Neural cell (in vitro differentiated cells): ENCODE measurements around the gene NOS1AP. TPM values are rescaled to one million over a fixed set of nuclear protein-coding genes. Genes with fewer than 3 reads are reported as not detected.

ENCODE experiments used
- H2AFZ ChIP-seq: fragments of 200-600, 300-800 bp; sonication (generic), shearing (Covaris generic); 2 replicates; pipeline ENCODE4 v1.6.0; 2014; ENCODE audit warnings: low read depth, mild to moderate bottlenecking, antibody characterized with exemption, low read length, moderate library complexity
- H3F3A ChIP-seq: fragments of 200-600 bp; shearing (Covaris generic); 2 replicates; pipeline ENCODE4 v1.6.1; 2016; ENCODE audit warnings: mild to moderate bottlenecking, moderate library complexity, mixed read lengths, antibody characterized with exemption, low read length; ENCODE audit not compliant: insufficient read depth, poor library complexity, severe bottlenecking
- H3K27ac ChIP-seq: fragments of 200-600, 300-800 bp; sonication (generic), shearing (Covaris generic); 2 replicates; pipeline ENCODE4 v1.5.1; 2014; ENCODE audit warnings: mild to moderate bottlenecking, low read length, moderate library complexity
- H3K27me3 ChIP-seq: fragments of 300-800, 200-600 bp; sonication (generic), shearing (Covaris generic); 2 replicates; pipeline ENCODE4 v1.6.0; 2014; ENCODE audit warnings: mild to moderate bottlenecking, low read depth, low read length, moderate library complexity; ENCODE audit not compliant: insufficient read depth
- H3K36me3 ChIP-seq: fragments of 300-800, 200-600 bp; sonication (generic), shearing (Covaris generic); 2 replicates; pipeline ENCODE4 v1.5.1; 2014; ENCODE audit warnings: mild to moderate bottlenecking, antibody characterized with exemption, low read length, moderate library complexity; ENCODE audit not compliant: insufficient read depth
- H3K4me2 ChIP-seq: fragments of 300-800, 200-600 bp; sonication (generic), shearing (Covaris generic); 2 replicates; pipeline ENCODE4 v1.6.0; 2014; ENCODE audit warnings: mild to moderate bottlenecking, low read length
- H3K4me3 ChIP-seq: fragments of 300-800, 200-600 bp; sonication (generic), shearing (Covaris generic); 2 replicates; pipeline ENCODE4 v1.5.1; 2014; ENCODE audit warnings: mild to moderate bottlenecking, low read length, moderate library complexity
- H3K79me2 ChIP-seq: fragments of 200-600 bp; shearing (Covaris generic); replicated peaks from 2 replicates; pipeline ENCODE4 v1.6.0; 2014; ENCODE audit warnings: mild to moderate bottlenecking, low read length, moderate library complexity; ENCODE audit not compliant: insufficient read depth
- H3K9ac ChIP-seq: fragments of 300-800, 200-600 bp; sonication (generic), shearing (Covaris generic); 2 replicates; pipeline ENCODE4 v1.6.1; 2016; ENCODE audit warnings: mild to moderate bottlenecking, low read length, mixed read lengths
- H3K9me2 ChIP-seq: fragments of 200-600 bp; shearing (Covaris generic); 2 replicates; pipeline ENCODE4 v1.6.1; 2016; ENCODE audit warnings: mild to moderate bottlenecking, low read length, mixed read lengths; ENCODE audit not compliant: insufficient read depth
- H3K9me3 ChIP-seq: fragments of 200-600, 300-800 bp; sonication (generic), shearing (Covaris generic); 2 replicates; pipeline ENCODE4 v1.6.1; 2016; ENCODE audit warnings: mild to moderate bottlenecking, mixed run types, low read length, moderate library complexity, mixed read lengths
- H4K20me1 ChIP-seq: fragments of 200-600 bp; shearing (Covaris generic); 2 replicates; pipeline ENCODE4 v1.6.1; 2016; ENCODE audit warnings: mild to moderate bottlenecking, mixed run types; ENCODE audit not compliant: insufficient read depth
- CTCF ChIP-seq: fragments of 450-650 bp; IDR thresholded peaks from 2 replicates; pipeline ENCODE4 v1.5.1; 2014; ENCODE audit warnings: antibody characterized with exemption, mild to moderate bottlenecking, moderate library complexity; ENCODE audit not compliant: poor library complexity, severe bottlenecking
- EP300 ChIP-seq: fragments of 450-650 bp; conservative IDR thresholded peaks from 2 replicates; pipeline ENCODE4 v1.6.1; 2014; ENCODE audit warnings: antibody characterized with exemption, mild to moderate bottlenecking, moderate library complexity; ENCODE audit not compliant: poor library complexity, severe bottlenecking
- EZH2 ChIP-seq: fragments of 200-600, 300-800 bp; shearing (Covaris generic), sonication (generic); IDR thresholded peaks from 2 replicates; pipeline ENCODE4 v1.6.1; 2014; ENCODE audit warnings: antibody characterized with exemption, low read length, borderline replicate concordance, mild to moderate bottlenecking; ENCODE audit not compliant: insufficient read depth, poor library complexity, severe bottlenecking
- MXI1 ChIP-seq: fragments of 450-650 bp; conservative IDR thresholded peaks from 2 replicates; pipeline ENCODE4 v1.6.1; 2014; ENCODE audit warnings: antibody characterized with exemption, mild to moderate bottlenecking; ENCODE audit not compliant: poor library complexity, severe bottlenecking
- POLR2AphosphoS5 ChIP-seq: IDR thresholded peaks from 2 replicates; pipeline ENCODE4 v1.6.1; 2012
- RAD21 ChIP-seq: fragments of 450-650 bp; conservative IDR thresholded peaks from 2 replicates; pipeline ENCODE4 v1.6.1; 2014; ENCODE audit warnings: antibody characterized with exemption, mild to moderate bottlenecking, moderate library complexity
- REST ChIP-seq: IDR thresholded peaks from 2 replicates; pipeline ENCODE4 v1.6.1; 2012; ENCODE audit warnings: borderline replicate concordance
- SMC3 ChIP-seq: fragments of 450-650 bp; conservative IDR thresholded peaks from 2 replicates; pipeline ENCODE4 v1.6.1; 2014; ENCODE audit warnings: antibody characterized with exemption, mild to moderate bottlenecking, moderate library complexity; ENCODE audit not compliant: poor library complexity
- TAF1 ChIP-seq: IDR thresholded peaks from 2 replicates; pipeline ENCODE4 v1.6.1; 2012; ENCODE audit warnings: low read depth
- polyA plus RNA-seq: library from polyadenylated mRNA; depleted of rRNA; stranded (reverse); fragments of >200 nt; gene quantifications from 2 replicates; pipeline ENCODE4 v1.2.3, GENCODE V29; 2014

NOS1AP gene
- polyA plus RNA-seq, 1 donor from 2014 or later = 5.3 TPM

- no peaks in the 10 kb centered on the region for H3K9me2 ChIP-seq
- H3K27ac ChIP-seq = no peak overlapping the region
- H3K4me3 ChIP-seq = no peak overlapping the region
- TF ChIP-seq REST = no peak
- TF ChIP-seq EP300 = no peak
- no peak for TF ChIP-seq POLR2AphosphoS5
- no peak for TF ChIP-seq TAF1
- no peak for TF ChIP-seq RAD21
- TF ChIP-seq EZH2 = no peak
- no peak for TF ChIP-seq SMC3
- TF ChIP-seq MXI1 = no peak
- no peak for TF ChIP-seq CTCF
- H3K9me3 ChIP-seq = no peaks in the 10 kb centered on the region
- H3K27me3 ChIP-seq = no peaks in the 10 kb centered on the region
- H3K9ac ChIP-seq = no peak overlapping the region
- no peaks in the 10 kb centered on the region for H3K36me3 ChIP-seq
- H3K79me2 ChIP-seq = no peaks in the 10 kb centered on the region
- H3F3A ChIP-seq = no peaks in the 10 kb centered on the region
- no peaks in the 10 kb centered on the region for H4K20me1 ChIP-seq
- H3K4me2 ChIP-seq = no peak overlapping the region
- no peak overlapping the region for H2AFZ ChIP-seq
Observed at GRCh38 chr1:162294015-162294414, 224.5 kb downstream of the NOS1AP start.

- TF ChIP-seq TAF1 = no peak
- TF ChIP-seq RAD21 = no peak
- TF ChIP-seq MXI1 = no peak
- no peak for TF ChIP-seq EP300
- TF ChIP-seq EZH2 = no peak
- TF ChIP-seq POLR2AphosphoS5 = no peak
- no peak for TF ChIP-seq REST
- no peak for TF ChIP-seq SMC3
- no peak for TF ChIP-seq CTCF
- H3K79me2 ChIP-seq = no peaks in the 10 kb centered on the region
- H3K27me3 ChIP-seq = no peaks in the 10 kb centered on the region
- no peak overlapping the region for H3K27ac ChIP-seq
- no peak overlapping the region for H3K4me2 ChIP-seq
- H3K4me3 ChIP-seq = no peak overlapping the region
- no peaks in the 10 kb centered on the region for H3K36me3 ChIP-seq
- H2AFZ ChIP-seq = no peak overlapping the region
- no peaks in the 10 kb centered on the region for H3F3A ChIP-seq
- H3K9me3 ChIP-seq = no peaks in the 10 kb centered on the region
- H3K9ac ChIP-seq = no peak overlapping the region
- no peaks in the 10 kb centered on the region for H3K9me2 ChIP-seq
- no peaks in the 10 kb centered on the region for H4K20me1 ChIP-seq
Observed at GRCh38 chr1:162297208-162297607, 227.7 kb downstream of the NOS1AP start.
